Activated CD4-positive, alpha-beta T cell treated with anti-CD3 and anti-CD28 coated beads, Interleukin-2, amount 50 U/mL, for 4 hours (primary cell): ENCODE data around the gene ABTB2.
A peak's percentile ranks its signal among the peaks of the same experiment; 100 is the strongest.

Experiments
- DNase-seq, 2 experiments: peaks; one replicate each; pipeline ENCODE4 v3.0.0-alpha.2; 2020

Gene ABTB2

DNA sequence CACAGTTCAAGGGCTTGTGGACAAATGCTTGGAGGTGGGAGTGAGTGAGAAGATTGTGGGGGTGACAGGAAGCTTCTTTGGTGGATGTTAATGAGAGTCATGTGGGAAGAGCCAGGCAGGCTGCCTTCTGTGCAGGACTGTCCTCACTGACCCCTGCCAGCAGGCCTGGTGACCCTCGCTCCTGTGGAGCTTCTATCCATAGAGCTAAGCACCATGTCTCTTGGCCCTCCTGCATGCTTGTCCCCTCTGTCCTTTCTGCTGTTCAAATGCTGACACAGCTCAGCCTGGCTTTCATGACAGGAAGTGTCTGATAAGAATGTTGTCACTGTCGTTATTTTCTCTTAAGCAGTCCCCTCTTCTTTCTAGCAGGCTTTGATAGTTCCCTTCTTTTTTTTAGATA, 214.8 kb downstream of the ABTB2 start:
- DNase-seq, result no peak

DNA sequence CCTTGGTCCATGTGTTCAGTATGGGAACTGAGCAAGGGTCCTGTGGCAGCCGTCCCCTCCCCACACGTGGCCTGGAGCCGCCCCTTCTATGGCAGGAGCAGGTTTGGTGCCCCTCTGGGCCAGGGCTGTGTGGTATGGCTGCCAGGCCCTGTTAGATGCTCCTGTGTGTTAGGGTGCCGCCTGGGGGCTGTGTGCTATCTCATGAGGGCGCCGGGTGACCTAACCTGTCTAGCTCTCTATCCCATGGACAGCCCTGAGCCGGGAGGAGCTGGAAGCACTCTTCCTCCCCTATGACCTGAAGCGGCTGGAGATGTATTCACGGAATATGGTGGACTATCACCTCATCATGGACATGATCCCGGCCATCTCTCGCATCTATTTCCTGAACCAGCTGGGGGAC, 217.7 kb downstream of the ABTB2 start:
- no peak for DNase-seq

DNA sequence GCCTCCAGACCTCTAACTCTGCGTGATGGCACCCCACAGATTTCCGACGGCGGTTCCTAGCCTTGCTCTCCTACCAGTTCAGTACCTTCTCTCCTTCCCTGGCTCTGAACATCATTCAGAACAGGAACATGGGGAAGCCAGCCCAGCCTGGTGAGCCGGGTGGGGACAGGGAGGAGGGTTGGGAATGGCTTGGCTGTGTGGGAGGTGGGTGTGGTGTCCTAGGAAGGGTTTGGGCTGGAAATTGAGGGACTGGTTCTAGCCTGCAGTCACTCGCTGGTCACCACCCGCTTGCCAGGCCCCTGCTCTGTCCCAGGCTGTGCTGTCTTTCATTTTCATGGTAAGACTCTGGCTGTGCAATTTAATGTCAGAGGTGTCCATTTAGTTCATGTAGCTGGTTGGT, 218.5 kb downstream of the ABTB2 start:
- no peak for DNase-seq

GRCh38 chr11:34136420-34136819, 221.4 kb downstream of the ABTB2 start:
- DNase-seq, result no peak

DNA sequence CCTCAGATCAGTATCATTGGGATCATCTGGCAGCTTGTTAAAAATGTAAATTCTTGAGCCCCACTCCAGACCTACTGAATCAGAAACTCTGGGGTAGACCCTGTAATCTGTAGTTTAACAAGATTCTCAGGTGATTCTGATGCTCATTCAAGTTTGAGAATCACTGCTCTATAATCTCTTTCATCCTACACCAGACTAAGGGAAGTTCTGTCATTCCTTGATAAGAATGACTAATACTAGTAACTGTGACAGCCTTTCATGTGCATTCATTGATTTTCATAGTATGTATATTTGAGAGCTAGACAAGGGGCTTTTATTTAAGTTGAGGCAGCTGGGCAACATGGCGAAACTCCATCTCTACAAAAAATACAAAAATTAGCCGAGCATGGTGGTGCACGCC, 222.4 kb downstream of the ABTB2 start:
- DNase-seq, result no peak

- DNase-seq, result no peak
These were observed 223.0 kb downstream of the ABTB2 start for GRCh38 chr11:34134765-34135164.

DNA sequence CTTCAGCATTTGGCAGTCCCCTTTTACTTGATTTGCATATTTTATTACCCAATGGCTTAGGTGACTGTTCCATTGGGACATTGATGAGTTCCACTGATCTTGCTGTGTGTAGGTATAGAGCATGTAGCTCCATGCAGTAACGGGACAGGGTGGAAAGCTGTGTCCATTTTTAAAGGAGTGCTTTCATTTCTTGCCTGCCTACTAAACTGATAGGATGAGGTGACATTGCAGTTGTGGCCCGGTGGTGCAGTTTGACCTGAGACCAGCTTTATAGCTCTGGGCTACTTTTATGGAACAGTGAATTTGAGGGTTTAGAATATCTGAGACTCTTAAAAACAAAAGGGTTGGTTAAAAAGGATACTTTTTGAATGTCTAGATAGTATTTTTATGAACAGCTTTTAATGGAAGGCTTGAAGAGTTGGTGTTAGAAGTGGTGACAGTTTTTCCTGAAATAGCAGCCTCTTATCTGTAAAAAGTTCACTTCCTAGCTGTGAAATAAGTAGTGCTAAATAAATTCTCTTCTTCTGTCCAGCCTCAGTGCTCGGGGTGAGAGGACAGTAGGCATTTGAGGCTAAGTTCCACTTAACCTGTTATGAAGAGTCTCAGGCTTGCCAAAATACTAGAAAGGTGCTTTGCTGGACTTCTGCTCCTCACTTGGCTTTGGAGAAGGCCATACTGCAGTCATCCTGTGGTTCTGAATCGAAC, 225.4 kb downstream of the ABTB2 start:
- no peak for DNase-seq

GRCh38 chr11:34128824-34129223, 229.0 kb downstream of the ABTB2 start:
- no peak for DNase-seq

DNA sequence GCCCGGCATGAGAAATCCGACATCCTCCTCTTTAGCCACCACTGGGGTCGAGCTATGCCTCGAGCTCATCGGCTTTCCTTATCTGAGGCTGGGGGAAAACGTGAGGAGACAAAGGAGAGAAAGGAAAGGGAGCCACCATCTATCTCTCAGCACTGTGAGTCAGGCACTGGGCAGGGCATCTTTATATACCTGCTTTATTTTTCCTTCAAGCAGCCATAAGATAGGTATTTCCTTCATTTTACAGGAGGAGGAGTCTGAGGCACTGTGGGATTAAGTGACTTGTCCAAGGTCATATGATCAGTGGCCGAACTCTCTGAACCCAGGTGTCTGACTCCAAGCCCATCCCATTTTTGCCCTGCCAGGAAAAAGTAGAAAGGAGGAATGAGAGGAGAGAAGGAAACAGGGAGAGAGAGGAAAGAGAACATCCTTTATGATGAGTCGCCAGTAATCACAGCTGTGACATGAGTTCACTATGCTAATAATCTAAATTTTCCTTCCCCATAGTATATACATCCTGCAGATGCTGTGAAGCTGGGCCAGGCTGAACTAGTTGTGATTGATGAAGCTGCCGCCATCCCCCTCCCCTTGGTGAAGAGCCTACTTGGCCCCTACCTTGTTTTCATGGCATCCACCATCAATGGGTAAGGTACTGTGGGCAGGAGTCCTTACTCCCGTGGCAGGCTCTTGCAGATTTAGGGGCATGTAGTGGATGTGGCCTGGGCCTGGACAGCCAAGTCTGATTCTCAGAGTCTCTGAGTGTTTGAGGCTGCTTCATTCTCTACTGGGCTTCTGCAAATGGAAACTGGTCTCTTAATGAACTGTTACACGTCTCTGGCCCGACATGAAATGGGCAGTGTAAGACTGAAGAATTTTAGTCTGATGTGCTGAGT, 230.6 kb downstream of the ABTB2 start:
- no peak for DNase-seq

- no peak for DNase-seq
These were observed 232.7 kb downstream of the ABTB2 start for GRCh38 chr11:34124885-34125668.

DNA sequence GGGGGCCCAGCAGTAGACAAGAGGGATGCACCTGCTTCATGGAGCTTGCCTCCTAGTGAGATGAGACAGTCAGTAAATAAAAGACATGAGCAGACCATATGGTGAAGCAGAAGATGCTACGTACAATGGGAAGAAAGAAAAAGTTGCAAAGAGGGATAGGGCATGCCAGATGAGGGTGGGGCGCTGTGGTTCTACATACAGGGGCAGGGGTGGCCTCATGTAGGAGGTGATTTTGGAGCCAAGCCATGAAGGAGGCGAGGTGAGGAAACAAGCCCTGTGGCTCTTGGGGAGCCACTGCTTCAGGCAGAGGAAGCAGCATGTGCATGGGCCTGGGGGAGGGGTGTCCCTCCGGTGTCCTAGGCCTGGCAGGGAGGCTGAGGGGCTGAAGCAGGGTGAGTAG, 237.2 kb downstream of the ABTB2 start:
- no peak for DNase-seq

- no peak for DNase-seq
These were observed 243.3 kb downstream of the ABTB2 start for GRCh38 chr11:34114471-34114870.

- no peak for DNase-seq
These were observed 243.8 kb downstream of the ABTB2 start for GRCh38 chr11:34114014-34114413.

- no peak for DNase-seq
These were observed 246.0 kb downstream of the ABTB2 start for GRCh38 chr11:34111722-34112270.

GRCh38 chr11:34105957-34106504, 251.8 kb downstream of the ABTB2 start:
- DNase-seq, result no peak

GRCh38 chr11:34105079-34105956, 252.5 kb downstream of the ABTB2 start, which contains the start of gene NAT10:
Gene NAT10, plus strand, starts transcription at chr11:34105629. Its CDS starts 2,597 bp downstream, at chr11:34108226.
- peak; percentile 96 to 97 for DNase-seq

DNA sequence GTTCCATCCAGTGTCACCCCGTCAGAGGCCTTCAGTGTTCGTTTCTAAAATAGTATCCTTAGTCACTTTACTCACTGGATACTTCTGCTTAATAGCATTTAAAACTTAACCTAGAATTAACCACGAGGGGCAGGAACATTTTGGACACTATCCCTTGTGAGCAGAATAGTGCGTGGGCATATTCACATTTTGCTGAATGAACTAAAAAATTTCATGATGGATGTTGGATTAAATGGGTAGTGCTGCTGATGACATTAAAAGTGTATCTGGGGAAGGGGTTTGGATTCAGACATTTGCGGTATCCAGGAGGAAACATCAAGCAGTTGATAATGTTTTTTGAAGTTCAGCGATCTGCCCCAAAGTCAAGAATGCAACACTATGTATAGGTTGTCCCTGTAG, 253.1 kb downstream of the ABTB2 start:
- DNase-seq, result no peak
